NCI-H187 treated with DMSO at 0.1 percent for 48 hours (cell line): Measurements from ENCODE around the gene ABCA12.

ENCODE experiments used
- DNase-seq: peaks from one replicate; lab custom pipeline; 2025; lab: John Stamatoyannopoulos, UW

Gene ABCA12

DNA sequence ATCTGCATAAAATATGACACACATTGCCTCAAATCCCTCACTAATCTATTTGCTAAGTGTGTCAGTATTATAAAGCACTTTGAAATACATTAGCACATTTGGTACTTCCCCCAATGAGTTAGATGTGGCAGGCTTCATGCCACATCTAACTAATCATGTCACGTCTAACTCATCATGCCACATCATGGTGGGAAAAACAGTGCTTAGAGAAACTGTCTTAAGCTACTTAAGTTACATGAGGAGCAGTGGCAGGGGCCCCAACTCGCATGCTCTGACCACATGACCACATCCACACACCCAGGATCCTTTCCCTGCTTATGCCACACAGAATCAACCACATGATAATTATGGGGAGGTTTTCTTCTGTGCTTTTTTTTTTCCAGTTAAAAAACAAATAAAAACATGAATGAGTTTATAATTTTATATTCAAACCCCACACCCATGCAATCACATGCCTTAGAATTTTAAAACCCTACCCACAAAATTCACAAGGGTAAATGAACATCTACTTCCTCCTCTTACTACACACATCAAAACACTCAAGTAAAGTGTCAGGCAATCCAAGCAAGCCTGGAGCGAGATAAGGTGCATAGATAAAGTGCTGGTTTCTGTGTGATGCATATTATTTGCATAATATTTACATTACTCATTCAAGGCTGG is 1.6 kb downstream of the ABCA12 start:
- DNase-seq = no peak

DNA sequence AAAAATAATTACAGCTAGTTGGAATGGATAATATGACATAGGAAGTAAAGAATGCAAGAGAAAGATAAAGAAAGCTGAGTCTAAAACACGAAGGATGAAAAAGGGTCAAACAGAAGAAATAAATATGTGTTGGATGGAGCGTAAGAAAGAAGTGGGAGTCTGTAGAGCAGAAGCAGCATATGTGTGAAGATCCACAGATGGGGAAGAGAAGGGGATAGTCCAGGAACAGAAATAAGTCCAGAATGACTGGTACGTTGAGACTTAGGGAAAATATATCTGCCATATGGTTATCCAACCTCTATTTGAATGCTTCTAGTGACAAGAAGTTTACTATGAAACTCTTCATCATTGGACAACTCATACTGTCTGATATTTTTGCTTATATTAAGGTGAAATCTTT is 18.0 kb downstream of the ABCA12 start:
- DNase-seq = no peak

DNA sequence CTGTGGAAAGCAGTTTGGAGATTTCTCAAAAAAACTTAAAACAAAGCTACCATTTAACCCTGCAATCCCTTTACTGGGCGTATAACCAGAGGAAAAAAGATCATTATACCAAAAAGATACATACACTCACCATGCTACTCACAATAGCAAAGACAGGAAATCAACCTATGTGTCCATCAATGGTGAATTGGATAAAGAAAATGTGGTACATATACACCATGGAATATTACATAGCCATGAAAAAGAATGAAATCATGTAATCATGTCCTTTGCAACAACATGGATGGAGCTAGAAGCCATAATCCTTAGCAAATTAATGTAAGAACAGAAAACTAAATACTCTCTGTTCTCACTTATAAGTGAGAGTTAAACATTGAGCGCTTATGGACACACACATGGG is 18.6 kb downstream of the ABCA12 start:
- DNase-seq = no peak

DNA sequence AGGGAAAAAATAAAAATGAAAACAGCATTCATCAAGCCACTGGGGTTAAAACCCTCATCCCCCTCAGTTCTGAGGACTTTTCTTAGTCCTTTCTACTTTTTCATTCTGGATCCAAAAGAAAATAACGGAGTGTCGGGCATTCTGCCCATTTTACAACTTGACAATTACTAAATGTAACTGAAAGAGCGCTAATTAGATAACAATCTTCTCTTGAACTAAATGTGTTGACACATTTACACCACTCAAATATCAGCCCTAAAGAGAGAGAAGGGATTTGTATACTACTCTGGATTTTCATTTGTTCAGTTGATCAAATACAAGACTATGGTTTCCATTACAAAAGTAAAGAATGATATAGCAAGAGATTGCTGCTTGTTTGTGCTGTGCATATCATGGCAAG is 27.5 kb downstream of the ABCA12 start:
- DNase-seq = no peak

DNA sequence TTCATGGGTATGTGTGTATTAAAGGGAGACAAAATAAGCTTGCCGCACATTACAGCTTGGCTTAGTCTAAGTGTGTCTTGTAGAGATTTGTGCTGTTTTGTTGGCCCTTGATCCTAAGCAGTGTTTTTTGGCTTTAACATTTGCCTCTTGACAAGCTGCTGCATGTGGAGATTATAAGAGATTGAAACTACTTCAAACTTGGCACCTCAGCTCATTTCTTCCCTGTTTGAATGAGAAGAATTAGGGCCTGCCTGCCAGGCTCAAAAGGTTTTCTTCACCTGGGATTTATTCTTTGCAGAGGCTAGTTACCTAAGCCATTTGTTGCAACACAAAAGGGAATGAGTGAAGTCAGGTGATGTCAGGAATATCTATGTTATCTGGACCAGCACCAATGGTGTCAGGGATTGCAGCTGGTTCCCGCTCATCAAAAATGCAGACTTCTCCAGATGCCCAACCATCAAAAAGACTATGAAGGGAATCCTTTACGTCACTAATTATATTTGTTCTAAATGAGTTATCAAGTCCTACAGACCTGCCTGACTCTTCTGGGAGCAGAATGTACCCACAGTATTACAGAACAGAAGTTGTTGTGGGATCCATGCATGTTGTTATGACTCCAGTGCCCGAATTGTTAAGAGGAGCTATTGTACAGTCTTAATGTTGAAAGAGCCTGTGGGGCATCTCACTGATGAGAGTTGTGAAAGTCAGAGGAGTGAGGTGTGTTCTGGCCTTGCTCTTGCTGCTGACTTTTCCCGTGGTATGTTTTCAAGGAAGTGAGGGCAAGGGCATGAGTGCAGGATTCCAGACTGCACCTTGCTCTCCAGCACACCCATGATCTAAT is 31.0 kb downstream of the ABCA12 start:
- no peak for DNase-seq

DNA sequence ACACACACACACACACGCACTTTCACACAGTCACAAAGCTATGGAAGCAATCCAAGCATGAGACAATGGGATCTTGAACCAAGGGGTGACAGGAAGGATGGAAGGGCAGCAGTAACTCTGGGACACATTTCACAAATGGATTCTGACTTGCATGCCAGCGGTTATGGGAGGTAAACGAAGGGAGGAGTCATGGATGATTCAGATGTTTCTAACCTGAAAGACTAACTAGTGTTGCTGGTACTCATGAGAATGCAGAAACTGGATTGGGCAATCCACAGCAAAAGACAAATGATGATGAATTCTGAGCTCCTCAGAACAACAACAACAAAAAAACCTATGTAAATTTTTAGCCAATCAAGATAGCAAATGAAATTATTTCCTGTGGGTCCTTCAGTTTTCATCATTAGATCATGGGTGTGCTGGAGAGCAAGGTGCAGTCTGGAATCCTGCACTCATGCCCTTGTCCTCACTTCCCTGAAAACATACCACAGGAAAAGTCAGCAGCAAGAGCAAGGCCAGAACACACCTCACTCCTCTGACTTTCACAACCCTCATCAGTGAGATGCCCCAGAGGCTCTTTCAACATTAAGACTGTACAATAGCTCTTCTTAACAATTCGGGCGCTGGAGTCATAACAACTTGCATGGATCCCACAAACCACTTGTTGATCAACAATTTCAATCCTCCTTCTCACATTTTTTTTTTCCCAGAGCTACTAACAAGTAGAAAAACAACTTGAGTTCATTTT is 32.6 kb downstream of the ABCA12 start:
- no peak for DNase-seq

DNA sequence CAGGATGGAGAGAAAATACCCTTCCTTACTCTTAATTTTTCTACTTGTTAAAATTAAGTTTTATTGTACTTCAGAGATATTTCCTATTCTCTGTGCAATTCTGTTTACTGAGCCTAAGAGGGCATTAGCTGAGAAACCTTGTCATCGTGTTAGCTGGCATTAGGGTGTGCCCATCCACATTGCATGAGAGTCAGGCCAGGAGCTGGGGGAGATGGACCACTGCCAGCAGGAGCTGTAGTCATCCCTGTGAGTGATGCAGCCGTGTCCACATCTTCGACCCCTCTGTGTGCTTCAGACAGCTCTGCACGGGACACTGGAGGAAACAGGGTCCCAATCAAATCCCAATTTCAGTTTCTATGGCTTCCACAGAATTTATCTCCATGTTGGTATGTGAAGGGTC is 34.2 kb downstream of the ABCA12 start:
- DNase-seq = no peak

DNA sequence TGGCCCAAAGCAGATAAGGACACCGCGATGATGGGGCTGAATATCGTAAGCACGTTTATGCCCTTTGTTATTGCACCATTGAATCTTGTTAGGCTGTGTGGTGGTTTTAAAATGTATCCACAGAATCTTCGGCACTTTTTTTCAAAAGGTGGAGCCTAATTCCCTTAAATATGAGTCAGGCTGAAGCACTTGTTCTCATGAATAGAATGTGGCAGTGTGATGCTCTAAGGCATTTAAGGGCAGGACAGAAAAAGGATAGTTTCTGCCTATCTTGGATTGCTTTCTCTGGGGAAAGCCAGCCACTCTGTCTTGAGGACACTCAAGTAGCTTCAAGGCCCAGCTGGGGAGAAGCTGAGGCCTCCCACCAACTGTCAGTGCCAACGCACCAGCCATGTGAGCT is 39.6 kb downstream of the ABCA12 start:
- DNase-seq = no peak

DNA sequence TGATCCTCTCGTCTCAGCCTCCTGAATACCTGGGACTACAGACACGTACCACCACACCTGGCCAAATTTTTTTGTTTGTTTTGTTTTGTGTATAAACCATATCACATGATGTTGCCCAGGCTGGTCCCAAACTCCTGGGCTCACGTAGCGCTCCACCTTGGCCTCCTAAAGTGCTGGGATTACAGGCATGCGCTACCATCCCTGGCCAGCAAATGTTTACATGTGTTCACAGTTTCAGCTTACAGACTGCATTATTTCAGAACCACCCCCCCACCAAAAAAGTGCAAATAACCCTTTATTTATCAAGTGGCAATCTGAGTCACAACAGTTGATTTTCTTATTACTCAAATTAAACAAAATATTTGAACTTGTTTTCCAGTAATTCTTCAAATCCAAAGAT is 54.3 kb downstream of the ABCA12 start:
- no peak for DNase-seq

DNA sequence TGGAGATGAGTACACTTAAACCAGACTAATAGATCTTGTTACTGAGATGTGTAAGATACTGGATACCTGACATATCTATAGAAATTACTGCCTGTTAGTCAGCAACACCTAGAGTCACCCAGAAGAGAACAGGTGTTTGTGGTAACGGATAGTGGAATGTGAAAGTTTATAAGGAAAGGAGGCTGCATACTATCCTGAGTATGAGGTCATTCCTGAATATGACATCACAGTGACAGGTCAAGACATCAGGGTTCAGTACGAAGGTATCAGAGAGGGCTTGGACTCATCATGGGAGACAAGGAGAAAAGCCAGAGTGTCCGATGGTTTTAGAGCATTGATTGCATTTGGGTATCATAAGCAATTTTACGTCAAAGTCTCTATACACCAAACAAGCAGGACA is 55.3 kb downstream of the ABCA12 start:
- DNase-seq = no peak

DNA sequence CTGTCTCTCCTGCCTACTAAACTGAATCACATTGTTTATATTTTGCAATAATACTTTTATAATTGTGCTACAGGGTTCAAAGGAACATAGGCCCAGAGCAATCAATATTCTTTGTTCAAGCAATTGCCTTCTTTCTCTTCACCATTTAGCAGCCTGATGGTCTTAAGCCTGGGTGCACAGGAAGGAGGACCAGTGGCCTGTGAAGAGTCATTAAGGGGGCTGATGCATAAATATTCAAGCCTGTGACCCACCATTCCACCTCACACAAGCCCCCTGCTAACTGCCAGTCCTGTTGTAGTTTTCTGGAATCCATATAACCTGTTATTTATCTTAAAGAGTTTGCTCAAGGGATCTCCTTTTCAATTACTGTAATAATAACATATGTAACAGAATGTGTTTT is 56.0 kb downstream of the ABCA12 start:
- DNase-seq = no peak

DNA sequence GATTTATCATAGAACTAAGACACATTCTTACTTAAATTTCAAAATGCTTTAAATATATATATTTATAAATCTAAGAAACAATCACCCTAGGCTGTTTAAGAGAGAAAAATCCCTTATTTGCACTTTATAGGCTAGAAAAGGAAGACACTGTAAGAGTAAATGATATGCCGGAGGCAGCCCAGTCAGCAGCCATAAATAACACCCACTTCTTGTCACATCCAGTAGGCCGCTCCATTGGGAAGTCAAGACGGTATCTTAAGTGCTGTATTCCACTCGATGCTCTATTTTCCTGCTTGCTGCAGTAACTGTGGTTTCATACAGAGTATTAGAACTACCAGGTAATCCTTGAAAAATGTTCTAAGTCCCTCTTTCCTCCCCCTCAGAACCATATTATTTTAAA is 57.9 kb downstream of the ABCA12 start:
- DNase-seq = peak; percentile 48

DNA sequence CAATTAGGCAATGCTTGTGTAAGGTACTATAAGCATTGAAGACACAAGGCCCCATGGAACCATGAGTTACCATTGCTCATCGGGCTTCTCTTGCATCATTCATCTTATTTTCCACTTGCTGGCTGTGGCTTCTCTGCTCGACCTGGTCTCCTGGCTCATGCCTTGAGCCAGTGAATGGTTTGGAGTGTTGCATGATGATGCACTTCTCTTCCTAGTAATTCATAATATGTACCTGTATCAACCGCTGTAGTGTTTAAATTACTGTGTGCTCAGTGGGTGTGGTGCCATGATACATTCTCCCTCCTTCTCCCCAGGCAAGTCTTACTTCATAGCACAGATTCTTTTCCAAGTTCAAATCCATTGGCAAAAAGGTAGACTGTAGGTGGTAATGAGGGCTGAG is 66.8 kb downstream of the ABCA12 start:
- no peak for DNase-seq

DNA sequence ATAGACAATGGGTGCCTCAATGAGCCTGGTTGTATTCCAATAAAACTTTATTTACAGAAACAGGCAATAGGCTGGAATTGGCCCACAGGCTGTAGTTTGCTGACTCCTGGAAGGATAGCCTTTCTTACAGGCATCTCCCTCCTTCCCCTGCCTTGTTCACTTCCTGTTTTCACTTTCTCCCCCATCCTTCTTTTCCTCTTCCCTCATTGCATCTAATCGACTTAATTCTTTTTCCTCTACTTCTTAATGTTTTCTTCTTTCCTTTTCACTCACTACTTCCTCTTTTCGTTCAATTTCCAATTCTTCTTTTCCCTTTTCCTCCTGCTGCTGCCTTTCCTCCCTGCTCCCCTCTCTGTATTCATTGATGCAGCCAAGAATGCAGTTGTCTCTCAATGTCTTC is 70.0 kb downstream of the ABCA12 start:
- DNase-seq = no peak

DNA sequence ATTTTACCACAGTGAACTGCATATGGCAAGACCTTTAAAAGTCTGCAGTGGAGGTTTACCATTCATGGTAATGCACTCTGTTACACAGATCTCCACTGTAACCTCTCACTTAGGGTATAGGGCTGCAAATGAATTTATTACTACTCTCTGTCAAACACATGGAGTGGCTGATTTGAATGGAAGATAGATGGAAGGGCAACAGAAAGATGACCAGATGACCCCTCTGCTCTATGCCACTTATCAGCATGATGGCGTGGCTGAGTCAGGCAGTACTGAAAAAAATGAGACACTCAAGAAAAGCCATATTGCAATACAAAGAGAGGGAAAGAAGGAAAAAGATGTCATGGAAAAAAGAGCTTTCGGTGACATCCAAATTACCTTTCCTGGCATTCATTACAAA is 72.3 kb downstream of the ABCA12 start:
- no peak for DNase-seq

DNA sequence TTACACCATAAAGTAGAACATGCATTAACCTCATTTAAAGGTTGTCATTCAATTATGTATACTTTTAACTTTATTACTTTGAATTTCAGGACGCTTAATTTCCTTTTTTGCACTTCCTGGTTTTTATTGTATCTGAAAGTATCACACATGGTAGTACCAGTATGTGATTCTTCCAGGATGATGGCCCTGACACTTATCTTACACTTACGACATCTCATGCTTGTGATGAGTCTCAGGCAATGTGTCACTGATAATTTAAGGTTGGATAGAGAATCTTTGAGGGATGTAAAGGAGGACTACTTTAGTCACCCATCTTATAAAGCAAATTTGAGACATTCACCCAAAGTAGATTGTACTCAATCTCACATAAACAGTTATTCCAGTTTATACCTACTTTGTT is 74.9 kb downstream of the ABCA12 start:
- no peak for DNase-seq

DNA sequence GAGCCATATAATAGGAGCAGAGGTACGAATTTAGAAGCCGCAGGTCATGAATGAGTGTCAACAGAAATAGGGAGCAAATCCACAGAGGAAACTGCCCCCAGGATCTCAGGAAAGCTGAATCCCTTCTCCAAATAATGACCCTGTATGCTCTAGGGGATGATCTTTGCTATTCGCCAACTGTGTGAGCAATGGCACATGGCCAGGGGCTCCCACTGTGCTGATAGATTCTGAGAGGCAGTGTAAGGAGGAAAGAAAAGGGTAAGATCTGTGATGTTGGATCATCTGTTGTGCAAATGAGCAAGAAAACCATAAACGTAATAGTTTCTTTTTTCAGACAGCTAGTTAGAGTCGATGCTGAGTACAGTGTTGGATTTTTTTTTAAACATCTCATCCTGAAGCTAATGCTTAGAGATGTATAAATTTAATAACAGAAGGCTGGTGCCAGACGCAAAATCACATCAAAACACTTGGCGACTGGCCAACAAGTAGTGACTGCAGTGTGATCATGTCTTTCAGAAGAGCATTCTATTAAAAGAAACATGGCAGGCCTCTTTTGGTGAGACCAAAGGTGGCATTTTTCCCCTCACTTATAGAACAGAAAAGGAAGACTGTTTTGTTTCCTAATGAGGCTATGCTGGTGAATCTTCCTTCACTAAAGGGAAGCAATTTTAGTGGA is 77.4 kb downstream of the ABCA12 start:
- no peak for DNase-seq

DNA sequence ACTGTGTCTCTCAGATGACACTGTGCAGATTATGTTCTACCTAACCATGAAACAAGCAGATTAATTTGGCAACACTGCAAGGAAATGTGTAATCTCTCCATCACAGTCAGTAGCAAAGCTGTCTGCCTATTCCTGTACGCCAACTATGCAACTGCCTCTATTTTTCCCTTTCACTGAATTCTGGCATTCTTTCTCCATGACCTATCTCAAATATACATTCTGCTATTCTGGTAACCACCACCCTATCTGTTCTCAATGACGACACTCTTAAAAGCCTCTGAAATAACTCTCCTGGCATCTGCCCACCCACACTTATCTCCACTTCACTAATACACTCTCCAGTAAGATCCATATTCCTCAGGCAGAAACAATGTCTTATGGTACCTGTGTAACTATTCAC is 78.7 kb downstream of the ABCA12 start:
- DNase-seq = no peak

DNA sequence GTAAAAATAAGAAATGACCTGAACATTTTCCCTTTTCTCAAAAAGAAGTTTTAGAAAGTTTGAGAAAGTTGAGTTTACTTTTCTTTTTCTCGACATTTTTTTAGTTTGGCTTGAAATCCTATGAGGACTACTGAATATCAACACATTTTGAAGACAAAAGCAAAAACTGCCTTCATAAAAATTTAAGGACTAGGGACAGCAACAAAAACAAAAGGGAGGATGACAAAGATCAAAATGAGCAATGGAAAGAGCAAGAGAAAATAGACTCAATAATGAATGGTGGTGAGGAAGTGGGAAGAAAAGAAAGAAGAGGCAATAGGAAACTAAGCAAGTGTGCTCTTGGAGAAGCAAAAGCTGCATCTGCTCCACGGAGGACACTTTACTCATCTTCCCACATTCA is 82.5 kb downstream of the ABCA12 start:
- no peak for DNase-seq

DNA sequence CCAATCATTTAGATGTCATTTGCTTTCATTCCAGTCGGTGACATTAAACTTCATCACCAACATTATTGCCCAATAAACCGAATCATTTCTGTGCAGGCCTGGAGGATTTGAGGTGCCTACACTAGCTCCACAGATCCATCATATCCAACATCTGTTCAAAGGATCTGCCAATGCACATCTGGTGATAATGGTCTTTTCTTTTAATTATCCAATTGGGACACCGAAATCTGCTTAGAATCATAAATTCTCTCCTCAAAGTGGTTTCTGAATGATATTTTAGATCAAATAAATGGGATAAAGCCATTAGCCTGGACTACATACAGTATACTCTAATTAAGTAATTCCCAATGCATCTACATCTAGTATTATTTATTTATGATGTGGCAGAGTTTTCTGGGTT is 85.6 kb downstream of the ABCA12 start:
- no peak for DNase-seq

DNA sequence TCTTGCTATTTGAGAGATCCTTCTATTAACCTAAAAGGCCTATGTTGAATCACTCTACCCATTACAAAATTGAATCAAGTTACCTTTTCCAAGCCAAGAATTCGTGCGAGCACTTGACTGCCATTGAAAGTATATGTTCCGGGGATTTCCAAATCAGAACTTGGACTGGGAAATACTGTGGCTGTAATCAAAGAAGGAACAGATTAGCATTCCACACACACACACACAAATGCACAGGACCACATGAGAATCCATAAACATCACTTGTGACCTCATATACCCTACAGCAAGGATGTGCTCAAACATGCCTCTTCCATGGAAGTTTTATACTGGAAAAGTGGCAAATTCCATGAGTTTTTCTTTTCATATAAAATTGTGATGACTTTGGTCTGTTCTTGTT is 86.0 kb downstream of the ABCA12 start:
- DNase-seq = no peak

DNA sequence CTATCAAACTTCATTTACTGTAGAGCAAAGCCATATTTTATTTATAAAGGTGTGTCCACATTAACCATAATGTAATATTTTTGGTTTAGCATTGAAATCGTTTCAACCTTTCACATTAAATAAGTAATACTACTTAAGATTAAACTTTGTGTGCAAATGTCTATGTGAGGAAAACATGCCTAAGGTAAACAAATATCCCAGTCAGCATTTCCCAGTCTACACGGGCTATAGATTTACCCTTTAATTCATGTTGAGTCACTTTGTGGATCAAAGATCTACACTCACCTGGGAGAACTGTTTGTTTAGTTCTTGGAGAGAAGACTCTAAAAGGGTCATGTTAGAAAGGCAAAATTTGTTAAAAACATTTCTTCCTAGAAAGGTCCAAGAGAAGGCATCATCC is 89.1 kb downstream of the ABCA12 start:
- no peak for DNase-seq

DNA sequence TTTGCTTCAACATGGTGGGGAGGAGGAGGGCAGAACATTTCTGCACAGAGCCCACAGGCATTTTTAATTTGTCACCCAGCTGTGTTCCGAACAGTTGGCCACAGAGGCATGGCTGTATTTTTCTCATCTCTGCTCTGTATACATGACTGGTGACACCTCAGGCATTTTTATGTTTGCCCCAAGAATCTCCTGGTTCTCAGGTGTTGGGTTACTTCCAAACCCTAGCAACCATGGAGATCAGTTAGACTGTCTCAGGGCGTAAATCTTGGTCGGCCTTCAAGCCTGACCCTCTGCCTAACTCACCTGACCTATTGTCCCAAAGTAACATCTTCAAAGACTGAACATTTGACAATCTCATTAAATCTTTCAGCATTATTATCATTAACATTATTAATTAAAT is 100.0 kb downstream of the ABCA12 start:
- no peak for DNase-seq
